Testis (tissue), 2 donors: ENCODE measurements around the gene FLNB.

Experiments
- POLR2A ChIP-seq: fragments of 450-650 bp; IDR thresholded peaks from one replicate; pipeline ENCODE4 v1.6.1; 2017; ENCODE audit warnings: antibody characterized with exemption, mild to moderate bottlenecking, moderate library complexity
- TF ChIP-seq, protein P1 (sequence below), 3 experiments: fragments of 450-650 bp in 2 of 3; fragments of 200-600 bp in 1 of 3; sonication (generic) in 1 of 3; IDR thresholded peaks; one replicate each; pipeline ENCODE4 v1.5.1; 2016 to 2019; ENCODE audit warnings: antibody characterized with exemption in 3 of 3, mild to moderate bottlenecking in 2 of 3, moderate library complexity in 1 of 3

- TF ChIP-seq, protein P1, sequence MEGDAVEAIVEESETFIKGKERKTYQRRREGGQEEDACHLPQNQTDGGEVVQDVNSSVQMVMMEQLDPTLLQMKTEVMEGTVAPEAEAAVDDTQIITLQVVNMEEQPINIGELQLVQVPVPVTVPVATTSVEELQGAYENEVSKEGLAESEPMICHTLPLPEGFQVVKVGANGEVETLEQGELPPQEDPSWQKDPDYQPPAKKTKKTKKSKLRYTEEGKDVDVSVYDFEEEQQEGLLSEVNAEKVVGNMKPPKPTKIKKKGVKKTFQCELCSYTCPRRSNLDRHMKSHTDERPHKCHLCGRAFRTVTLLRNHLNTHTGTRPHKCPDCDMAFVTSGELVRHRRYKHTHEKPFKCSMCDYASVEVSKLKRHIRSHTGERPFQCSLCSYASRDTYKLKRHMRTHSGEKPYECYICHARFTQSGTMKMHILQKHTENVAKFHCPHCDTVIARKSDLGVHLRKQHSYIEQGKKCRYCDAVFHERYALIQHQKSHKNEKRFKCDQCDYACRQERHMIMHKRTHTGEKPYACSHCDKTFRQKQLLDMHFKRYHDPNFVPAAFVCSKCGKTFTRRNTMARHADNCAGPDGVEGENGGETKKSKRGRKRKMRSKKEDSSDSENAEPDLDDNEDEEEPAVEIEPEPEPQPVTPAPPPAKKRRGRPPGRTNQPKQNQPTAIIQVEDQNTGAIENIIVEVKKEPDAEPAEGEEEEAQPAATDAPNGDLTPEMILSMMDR (IDR thresholded peaks at IDR 0.05), result no peak
- TF ChIP-seq POLR2A, result no peak
Measured at GRCh38 chr3:58059349-58060321, 51.4 kb downstream of the FLNB start.
